SU-DHL-6 (cell line): ENCODE results near the gene ATRNL1.

Experiments used
- EZH2phosphoT487 ChIP-seq: fragments of 200-600 bp; sonication (generic), shearing (Covaris generic); conservative IDR thresholded peaks from 2 replicates; pipeline ENCODE4 v1.6.1; 2018; ENCODE audit warnings: mild to moderate bottlenecking, antibody characterized with exemption, low read length, moderate library complexity, mixed read lengths
- TF ChIP-seq, protein P1 (sequence below): fragments of 200-600 bp; sonication (generic); IDR thresholded peaks from one replicate; pipeline ENCODE4 v1.5.1; 2017; ENCODE audit warnings: antibody characterized with exemption, mild to moderate bottlenecking, low read length, moderate library complexity; ENCODE audit not compliant: insufficient read depth, poor library complexity, severe bottlenecking

GRCh38 chr10:115555887-115556402, 462.8 kb downstream of the ATRNL1 start:
- TF ChIP-seq, protein P1, sequence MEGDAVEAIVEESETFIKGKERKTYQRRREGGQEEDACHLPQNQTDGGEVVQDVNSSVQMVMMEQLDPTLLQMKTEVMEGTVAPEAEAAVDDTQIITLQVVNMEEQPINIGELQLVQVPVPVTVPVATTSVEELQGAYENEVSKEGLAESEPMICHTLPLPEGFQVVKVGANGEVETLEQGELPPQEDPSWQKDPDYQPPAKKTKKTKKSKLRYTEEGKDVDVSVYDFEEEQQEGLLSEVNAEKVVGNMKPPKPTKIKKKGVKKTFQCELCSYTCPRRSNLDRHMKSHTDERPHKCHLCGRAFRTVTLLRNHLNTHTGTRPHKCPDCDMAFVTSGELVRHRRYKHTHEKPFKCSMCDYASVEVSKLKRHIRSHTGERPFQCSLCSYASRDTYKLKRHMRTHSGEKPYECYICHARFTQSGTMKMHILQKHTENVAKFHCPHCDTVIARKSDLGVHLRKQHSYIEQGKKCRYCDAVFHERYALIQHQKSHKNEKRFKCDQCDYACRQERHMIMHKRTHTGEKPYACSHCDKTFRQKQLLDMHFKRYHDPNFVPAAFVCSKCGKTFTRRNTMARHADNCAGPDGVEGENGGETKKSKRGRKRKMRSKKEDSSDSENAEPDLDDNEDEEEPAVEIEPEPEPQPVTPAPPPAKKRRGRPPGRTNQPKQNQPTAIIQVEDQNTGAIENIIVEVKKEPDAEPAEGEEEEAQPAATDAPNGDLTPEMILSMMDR = no peak
- no peak for TF ChIP-seq EZH2phosphoT487
